ENCODE measurements around the gene PAQR8. TPM values are rescaled to one million over a fixed set of nuclear protein-coding genes. Genes with fewer than 3 reads are reported as not detected.

The PAQR8 gene
- total RNA-seq, 1 experiment from 2014 or later, result 3.0 TPM

GRCh38 chr6:52376763-52377162 lies 14.8 kb downstream of the PAQR8 start:
- Histone ChIP-seq H3K4me2 (ENCODE audit: insufficient read depth, insufficient read length, low read length) (no peak overlapping the region), H3K9ac (ENCODE audit: extremely low read depth, insufficient read length, low read length) (no peak overlapping the region), H3K27me3 (ENCODE audit: insufficient read depth, low read length) (no peaks in the 10 kb centered on the region), H3K4me1 (ENCODE audit: insufficient read depth, low read length) (no peaks in the 10 kb centered on the region), H3K9me3 (ENCODE audit: control insufficient read depth, low read depth, low read length) (no peaks in the 10 kb centered on the region), H4K20me1 (ENCODE audit: control insufficient read depth, insufficient read depth, insufficient read length) (no peaks in the 10 kb centered on the region), H2BK15ac (ENCODE audit: low read depth, low read length) (no peak overlapping the region), H3K79me2 (ENCODE audit: insufficient read depth, low read length) (no peaks in the 10 kb centered on the region), H3T11ph (ENCODE audit: low read length) (no peak overlapping the region), H3K79me1 (ENCODE audit: insufficient read depth, low read depth, low read length, poor library complexity, severe bottlenecking) (no peaks in the 10 kb centered on the region), H2AFZ (ENCODE audit: low read length) (no peak overlapping the region), H2BK20ac (ENCODE audit: low read depth, low read length, poor library complexity, severe bottlenecking) (no peak overlapping the region), H3K23ac (ENCODE audit: insufficient read length, low read depth, low read length) (no peak overlapping the region), H2AK5ac (ENCODE audit: insufficient read length, low read length) (no peak overlapping the region), H3K56ac (ENCODE audit: insufficient read length, low read depth, low read length) (no peak overlapping the region), H2BK5ac (ENCODE audit: insufficient read length, low read length) (no peak overlapping the region), H3K14ac (ENCODE audit: insufficient read depth, low read length) (no peak overlapping the region), H3K18ac (ENCODE audit: insufficient read length, low read depth, low read length) (no peak overlapping the region), H4K5ac (ENCODE audit: insufficient read length, low read depth, low read length) (no peak overlapping the region), H2BK12ac (ENCODE audit: insufficient read length, low read depth, low read length) (no peak overlapping the region), H3K4ac (ENCODE audit: low read depth, low read length) (no peak overlapping the region), H4K8ac (replicated peaks; ENCODE audit: insufficient read length, low read depth, low read length) (no peak overlapping the region), H3K27ac (ENCODE audit: insufficient read length, low read depth, low read length) (no peak overlapping the region), H3K23me2 (ENCODE audit: insufficient read length, low read depth, low read length, poor library complexity, severe bottlenecking) (no peaks in the 10 kb centered on the region), H4K91ac (ENCODE audit: insufficient read length, low read depth, low read length) (no peak overlapping the region), H2BK120ac (ENCODE audit: low read depth, low read length, poor library complexity, severe bottlenecking) (no peak overlapping the region)
- Mint-ChIP-seq H3K4me1 (peaks cover 2 to 3% of the 10 kb centered on the region in 2 experiments; a peak in 2 of 4 replicates), H3K27me3 (ENCODE audit: low read depth) (no peaks in the 10 kb centered on the region; the same call in 1 of the 2 replicates), H3K36me3 (ENCODE audit: insufficient read depth in 1 of 3, low read depth in 3 of 3) (peaks cover 6 to 15% (median 6%) of the 10 kb centered on the region in 3 experiments; a peak in 6 of 7 replicates), H3K9me3 (peaks cover 2 to 6% of the 10 kb centered on the region in 2 experiments; a peak in 2 of 5 replicates), H3K4me3 (no peak overlapping the region), H3K27ac (no peak overlapping the region)
- no CpG with 5 or more reads among the region's 3 CpGs for WGBS (ENCODE audit: extremely low coverage, insufficient read length, low lambda C conversion rate)
- DNase-seq, result no peak
- no peak for TF ChIP-seq CTCF (conservative IDR thresholded peaks at IDR 0.05)

All from H9 (cell line).